K562 (cell line): ENCODE measurements around the gene RALY. TPM values are rescaled to one million over a fixed set of nuclear protein-coding genes. Genes with fewer than 3 reads are reported as not detected.

Experiments
- ARID4B ChIP-seq: sonication (generic); formaldehyde crosslinking; IDR thresholded peaks from 2 replicates; pipeline ENCODE4 v1.8.0; 2022; ENCODE audit warnings: mild to moderate bottlenecking, missing genetic modification reagents
- CC2D1A ChIP-seq: fragments of 450-650 bp; IDR thresholded peaks from 2 replicates; pipeline ENCODE4 v1.6.1; 2017; ENCODE audit warnings: mild to moderate bottlenecking
- CREB1 ChIP-seq, 2 experiments: sonication (generic) in 1 of 2; formaldehyde crosslinking in 1 of 2; IDR thresholded peaks; 2 replicates each; pipeline versions ENCODE4 v1.6.1 to v1.8.0; 2012 to 2022; ENCODE audit warnings: inconsistent platforms in 1 of 2, mild to moderate bottlenecking in 1 of 2, missing genetic modification reagents in 1 of 2, moderate library complexity in 1 of 2
- CREM ChIP-seq: IDR thresholded peaks from 2 replicates; pipeline ENCODE4 v1.6.1; 2014; ENCODE audit warnings: antibody characterized with exemption, low read depth
- E2F6 ChIP-seq, 2 experiments: IDR thresholded peaks; 2 replicates each; pipeline ENCODE4 v1.6.1; 2011; ENCODE audit warnings: borderline replicate concordance in 1 of 2, control low read depth in 1 of 2, low read depth in 1 of 2, low read length in 1 of 2, mild to moderate bottlenecking in 1 of 2, mixed read lengths in 1 of 2, moderate library complexity in 1 of 2; ENCODE audit not compliant: insufficient read depth in 1 of 2, insufficient read length in 1 of 2, poor library complexity in 1 of 2, severe bottlenecking in 1 of 2; ENCODE audit errors: extremely low read depth in 1 of 2
- FOXK1 ChIP-seq: sonication (generic); formaldehyde crosslinking; IDR thresholded peaks from 2 replicates; pipeline ENCODE4 v1.8.0; 2022; ENCODE audit warnings: missing genetic modification reagents, mild to moderate bottlenecking, borderline replicate concordance
- GTF2A2 ChIP-seq: IDR thresholded peaks from 2 replicates; pipeline ENCODE4 v1.6.1; 2016; ENCODE audit warnings: mild to moderate bottlenecking, missing genetic modification characterization, missing compliant biosample characterization
- HIVEP1 ChIP-seq: fragments of 250-450 bp; sonication (Bioruptor Pico); IDR thresholded peaks from 2 replicates; pipeline ENCODE4 v1.4.0; 2020; ENCODE audit warnings: mild to moderate bottlenecking
- PHF21A ChIP-seq: fragments of 450-650 bp; IDR thresholded peaks from 2 replicates; pipeline ENCODE4 v1.6.1; 2017; ENCODE audit warnings: low read depth, borderline replicate concordance
- POU5F1 ChIP-seq: fragments of 150-350 bp; IDR thresholded peaks from 2 replicates; pipeline ENCODE4 v1.6.1; 2014; ENCODE audit warnings: borderline replicate concordance, low read length, low read depth, mild to moderate bottlenecking; ENCODE audit not compliant: partially characterized antibody
- RBM15 ChIP-seq: fragments of 200-400 bp; formaldehyde crosslinking; IDR thresholded peaks from 2 replicates; pipeline ENCODE4 v1.6.1; 2018; ENCODE audit warnings: mild to moderate bottlenecking, low read length, moderate library complexity; ENCODE audit not compliant: insufficient read depth
- RBM39 ChIP-seq: fragments of 200-400 bp; formaldehyde crosslinking; optimal IDR thresholded peaks from 2 replicates; pipeline ENCODE3; 2018; ENCODE audit warnings: low read depth, low read length
- STAG1 ChIP-seq: sonication (generic); formaldehyde crosslinking; IDR thresholded peaks from 2 replicates; pipeline ENCODE4 v1.5.0; 2020; ENCODE audit warnings: missing genetic modification reagents, borderline replicate concordance
- ZNF124 ChIP-seq: sonication (generic); formaldehyde crosslinking; IDR thresholded peaks from 2 replicates; pipeline ENCODE4 v1.8.1; 2022; ENCODE audit warnings: missing genetic modification reagents
- ZNF224 ChIP-seq: sonication (generic); formaldehyde crosslinking; IDR thresholded peaks from 2 replicates; pipeline ENCODE4 v1.8.0; 2022; ENCODE audit warnings: mild to moderate bottlenecking, missing genetic modification reagents
- ZNF263 ChIP-seq: sonication (generic); formaldehyde crosslinking; IDR thresholded peaks from 2 replicates; pipeline ENCODE4 v1.8.0; 2022; ENCODE audit warnings: mild to moderate bottlenecking, missing genetic modification reagents, borderline replicate concordance
- ZNF274 ChIP-seq: IDR thresholded peaks from 2 replicates; pipeline ENCODE4 v1.6.1; 2011; ENCODE audit warnings: low read depth, mild to moderate bottlenecking, low read length, moderate library complexity, borderline replicate concordance
- ZNF431 ChIP-seq: sonication (generic); formaldehyde crosslinking; IDR thresholded peaks from 2 replicates; pipeline ENCODE4 v1.8.0; 2022; ENCODE audit warnings: mild to moderate bottlenecking, missing genetic modification reagents
- ZNF583 ChIP-seq: fragments of 250-450 bp; sonication (Bioruptor Pico); IDR thresholded peaks from 2 replicates; pipeline ENCODE4 v1.4.0; 2020
- ZNF699 ChIP-seq: fragments of 250-450 bp; sonication (Bioruptor Pico); IDR thresholded peaks from 2 replicates; pipeline ENCODE4 v1.8.0; 2021; ENCODE audit warnings: mild to moderate bottlenecking, moderate library complexity; ENCODE audit not compliant: insufficient replicate concordance
- ZNF766 ChIP-seq: fragments of 200-800 bp; sonication (Bioruptor generic); conservative IDR thresholded peaks from 2 replicates; pipeline ENCODE4 v1.6.1; 2016; ENCODE audit warnings: missing genetic modification characterization, missing compliant biosample characterization
- polyA plus RNA-seq, 8 experiments: library from polyadenylated mRNA; depleted of rRNA in 4 of 8; stranded (reverse) in 5 of 8; unstranded in 3 of 8; fragments of >200 nt; fragmentation: Nextera tagmentation in 2 of 8; fragmentation: Illumina TruSeq in 1 of 8; extraction: Ambion mirVana in 2 of 8; extraction: Trizol in 1 of 8; gene quantifications; 2 replicates each; pipeline versions ENCODE4 v1.2.1 to v1.2.3, GENCODE V29; 2011 to 2014; ENCODE audit warnings: inconsistent platforms in 1 of 8, missing spikeins in 1 of 8
- total RNA-seq, 7 experiments: library from RNA; depleted of rRNA in 6 of 7; stranded (reverse); fragments of >200 nt in 6 of 7; fragmentation: Illumina TruSeq in 2 of 7; extraction: Trizol in 2 of 7; gene quantifications; 2 replicates each; pipeline versions ENCODE4 v1.2.1 to v1.2.3, GENCODE V29; 2011 to 2021; ENCODE audit warnings: low replicate concordance in 1 of 7
- TF ChIP-seq, protein P1 (sequence below): fragments of 250-450 bp; sonication (Bioruptor Pico); IDR thresholded peaks from 2 replicates; pipeline ENCODE4 v1.8.0; 2021; ENCODE audit warnings: moderate library complexity, mild to moderate bottlenecking, inconsistent platforms

RALY gene
- total and polyA plus RNA-seq, 9 of the 15 experiments (the other 6 are each of a cell fraction or from before 2014, with no cell fraction given), result 0.80 to 207 (median 128) TPM

GRCh38 chr20:34085544-34086040, 91.9 kb downstream of the RALY start (continued):
- TF ChIP-seq ZNF766 (CRISPR knock-in tag) (peak; percentile 72; the same call in 1 of the 2 replicates), ZNF124 (CRISPR knock-in tag) (no peak), POU5F1 (no peak), CC2D1A (peak; percentile 84; the same call in 1 of the 2 replicates), ZNF224 (CRISPR knock-in tag) (no peak), ARID4B (CRISPR knock-in tag) (no peak), GTF2A2 (tag) (no peak), ZNF263 (CRISPR knock-in tag) (0 out of 2 replicates have a peak, but pooled peaks have one; percentile 12), CREB1 (IDR thresholded peaks at IDR 0.05) (no peak), CREB1 (CRISPR knock-in tag; IDR thresholded peaks at IDR 0.05) (no peak; the same call in 1 of the 2 replicates), FOXK1 (CRISPR knock-in tag) (no peak), E2F6 (IDR thresholded peaks at IDR 0.05; ENCODE audit: borderline replicate concordance in 1 of 2, extremely low read depth in 1 of 2, insufficient read depth in 1 of 2, insufficient read length in 1 of 2, low read depth in 1 of 2, low read length in 1 of 2, poor library complexity in 1 of 2, severe bottlenecking in 1 of 2) (peak; percentile 31 to 38), STAG1 (no peak), PHF21A (no peak), ZNF274 (no peak), CREM (peak; percentile 74), ZNF431 (CRISPR knock-in tag) (no peak), ZNF699 (CRISPR knock-in tag) (no peak), HIVEP1 (CRISPR knock-in tag) (no peak), ZNF583 (CRISPR knock-in tag) (no peak), RBM39 (no peak), RBM15 (no peak)
- TF ChIP-seq, protein P1, sequence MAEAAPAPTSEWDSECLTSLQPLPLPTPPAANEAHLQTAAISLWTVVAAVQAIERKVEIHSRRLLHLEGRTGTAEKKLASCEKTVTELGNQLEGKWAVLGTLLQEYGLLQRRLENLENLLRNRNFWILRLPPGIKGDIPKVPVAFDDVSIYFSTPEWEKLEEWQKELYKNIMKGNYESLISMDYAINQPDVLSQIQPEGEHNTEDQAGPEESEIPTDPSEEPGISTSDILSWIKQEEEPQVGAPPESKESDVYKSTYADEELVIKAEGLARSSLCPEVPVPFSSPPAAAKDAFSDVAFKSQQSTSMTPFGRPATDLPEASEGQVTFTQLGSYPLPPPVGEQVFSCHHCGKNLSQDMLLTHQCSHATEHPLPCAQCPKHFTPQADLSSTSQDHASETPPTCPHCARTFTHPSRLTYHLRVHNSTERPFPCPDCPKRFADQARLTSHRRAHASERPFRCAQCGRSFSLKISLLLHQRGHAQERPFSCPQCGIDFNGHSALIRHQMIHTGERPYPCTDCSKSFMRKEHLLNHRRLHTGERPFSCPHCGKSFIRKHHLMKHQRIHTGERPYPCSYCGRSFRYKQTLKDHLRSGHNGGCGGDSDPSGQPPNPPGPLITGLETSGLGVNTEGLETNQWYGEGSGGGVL (CRISPR knock-in tag), result no peak
